Breast epithelium (tissue), 3 donors: ENCODE data around the gene DMXL2.

Experiments used
- CTCF ChIP-seq, 3 donors: fragments of 450-650 bp; IDR thresholded peaks; one replicate each; pipeline ENCODE4 v1.5.1; 2016 to 2017; ENCODE audit warnings: antibody characterized with exemption in 3 of 3, mild to moderate bottlenecking in 3 of 3, moderate library complexity in 3 of 3
- POLR2AphosphoS5 ChIP-seq, 3 donors: sonication (generic); formaldehyde crosslinking; IDR thresholded peaks; one replicate each; pipeline ENCODE4 v1.6.1; 2017; ENCODE audit warnings: antibody characterized with exemption in 3 of 3

- TF ChIP-seq CTCF (IDR thresholded peaks at IDR 0.05) = no peak
- no peak for TF ChIP-seq POLR2AphosphoS5 (IDR thresholded peaks at IDR 0.05)
Measured at GRCh38 chr15:51550841-51551240, 71.7 kb downstream of the DMXL2 start.
